Endodermal cell (in vitro differentiated cells): Measurements from ENCODE around the gene SLC9A7. TPM values are rescaled to one million over a fixed set of nuclear protein-coding genes. Genes with fewer than 3 reads are reported as not detected.

Experiments
- DNase-seq: peaks from one replicate; pipeline ENCODE4 v3.0.0-alpha.2; 2017
- H3K27ac ChIP-seq: 2 replicates; pipeline ENCODE4 v1.5.1; 2013; ENCODE audit warnings: mild to moderate bottlenecking, low read depth, low read length, moderate library complexity
- H3K27me3 ChIP-seq: 2 replicates; pipeline ENCODE4 v1.6.1; 2013; ENCODE audit warnings: mild to moderate bottlenecking, low read length, moderate library complexity; ENCODE audit not compliant: insufficient read depth, control insufficient read depth, poor library complexity, severe bottlenecking
- H3K36me3 ChIP-seq: 2 replicates; pipeline ENCODE4 v1.7.0; 2013; ENCODE audit warnings: mild to moderate bottlenecking, low read length, moderate library complexity; ENCODE audit not compliant: control insufficient read depth, insufficient read depth
- H3K4me1 ChIP-seq: one replicate; pipeline ENCODE4 v1.7.0; 2013; ENCODE audit warnings: low read length; ENCODE audit not compliant: control insufficient read depth, insufficient read depth
- H3K4me3 ChIP-seq: 2 replicates; pipeline ENCODE4 v1.5.1; 2013; ENCODE audit warnings: mild to moderate bottlenecking, low read length, moderate library complexity
- H3K9ac ChIP-seq: 2 replicates; pipeline ENCODE4 v1.6.1; 2013; ENCODE audit warnings: mild to moderate bottlenecking, low read length, moderate library complexity; ENCODE audit not compliant: poor library complexity, severe bottlenecking; ENCODE audit errors: extremely low read depth
- H3K9me3 ChIP-seq: 2 replicates; pipeline ENCODE4 v1.6.1; 2013; ENCODE audit warnings: mild to moderate bottlenecking, low read length, moderate library complexity; ENCODE audit not compliant: control insufficient read depth
- H3K27ac Mint-ChIP-seq: 2 replicates; pipeline ENCODE4 v1.8.0; 2020; ENCODE audit warnings: mixed read lengths
- H3K27me3 Mint-ChIP-seq: 2 replicates; pipeline ENCODE4 v1.8.0; 2021; ENCODE audit warnings: mild to moderate bottlenecking, mixed read lengths; ENCODE audit not compliant: insufficient read depth
- H3K36me3 Mint-ChIP-seq: 2 replicates; pipeline ENCODE4 v1.8.0; 2020; ENCODE audit warnings: low read depth, mixed read lengths
- H3K4me1 Mint-ChIP-seq: 2 replicates; pipeline ENCODE4 v1.8.0; 2020; ENCODE audit warnings: mixed read lengths
- H3K4me3 Mint-ChIP-seq: 2 replicates; pipeline ENCODE4 v1.8.0; 2020; ENCODE audit warnings: mild to moderate bottlenecking, moderate library complexity, mixed read lengths
- H3K9me3 Mint-ChIP-seq: 2 replicates; pipeline ENCODE4 v1.8.0; 2020; ENCODE audit warnings: mild to moderate bottlenecking, mixed read lengths
- CTCF ChIP-seq: fragments of 200-600 bp; sonication (generic); conservative IDR thresholded peaks from 2 replicates; pipeline ENCODE4 v1.5.0; 2021; ENCODE audit warnings: antibody characterized with exemption, mild to moderate bottlenecking
- WGBS, 2 experiments: methylation state at CpG; one replicate each; pipeline versions ENCODE4 v1.1.5 to v1.1.7; 2013; ENCODE audit warnings: missing lambda C conversion rate in 2 of 2, mixed read lengths in 1 of 2; ENCODE audit not compliant: insufficient coverage in 1 of 2, insufficient read length in 1 of 2; 5-methylcytosine and 5-hydroxymethylcytosine counted together
- total RNA-seq, 2 donors: library from RNA; stranded (reverse); fragmentation: NEBNext Ultra II Directional in 1 of 2; extraction: Animal tissue kit (Norgen Biotek cat#: 25700) in 1 of 2; gene quantifications; 2 replicates in 1 of 2; 3 replicates in 1 of 2; pipeline ENCODE4 v1.2.1, GENCODE V29; 2021

The SLC9A7 gene
- total RNA-seq, 2 donors from 2014 or later = 23.7 to 25.3 TPM

DNA sequence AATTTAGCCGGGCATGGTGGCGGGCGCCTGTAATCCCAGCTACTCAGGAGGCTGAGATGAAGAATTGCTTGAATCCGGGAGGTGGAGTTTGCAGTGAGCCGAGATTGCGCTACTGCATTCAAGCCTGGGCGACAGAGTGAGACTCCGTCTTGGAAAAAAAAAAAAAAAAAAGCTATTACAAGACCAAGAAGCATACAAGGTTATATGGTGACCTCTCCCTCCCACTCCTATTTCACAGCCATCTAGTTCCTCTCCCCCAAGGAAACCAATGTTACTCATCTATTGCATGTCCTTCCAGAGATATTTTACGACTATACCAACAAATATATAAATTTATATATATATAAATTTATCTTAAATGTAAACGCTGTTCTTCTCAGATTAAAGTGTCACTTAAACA is 3.2 kb downstream of the SLC9A7 start:
- peaks cover 12% of the 10 kb centered on the region for H3K4me1 Mint-ChIP-seq
- Histone ChIP-seq H3K9me3 (no peaks in the 10 kb centered on the region), H3K27ac (no peak overlapping the region), H3K27me3 (no peaks in the 10 kb centered on the region), H3K4me1 (no peaks in the 10 kb centered on the region), H3K4me3 (no peak overlapping the region), H3K9ac (no peak overlapping the region), H3K36me3 (peaks cover 3% of the 10 kb centered on the region)
- H3K27me3 Mint-ChIP-seq = no peaks in the 10 kb centered on the region
- WGBS, 2 experiments = 100% methylated on average over 8 of the region's 10 CpGs; no CpG with 5 or more reads in 1 of the 2 experiments
- peaks cover 7% of the 10 kb centered on the region for H3K36me3 Mint-ChIP-seq
- peaks cover 47% of the 10 kb centered on the region for H3K9me3 Mint-ChIP-seq
- no peak for DNase-seq
- H3K4me3 Mint-ChIP-seq = no peak overlapping the region
- TF ChIP-seq CTCF = no peak
- H3K27ac Mint-ChIP-seq = no peak overlapping the region

DNA sequence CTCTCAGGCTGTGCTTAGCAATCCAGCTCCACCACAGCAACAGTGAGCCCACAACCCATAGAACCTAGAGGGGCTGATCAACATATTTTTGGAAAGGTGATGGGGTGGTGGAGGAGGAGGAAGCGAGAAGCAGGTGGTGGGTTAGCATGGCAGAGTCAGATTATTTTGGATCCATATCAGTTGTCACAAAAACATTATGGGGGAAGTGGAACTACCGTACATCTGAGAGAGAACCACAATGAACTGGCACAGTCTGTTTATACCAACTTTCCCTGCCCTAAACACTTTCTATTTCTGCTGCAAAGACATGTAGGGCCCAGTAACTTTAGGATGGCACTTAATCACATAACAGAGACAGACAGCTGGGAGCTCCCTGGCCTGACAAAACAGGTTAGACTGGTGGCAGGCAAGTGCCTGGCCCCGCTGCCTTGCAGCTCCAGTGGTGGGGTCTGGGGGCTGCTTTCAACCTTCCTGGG is 4.3 kb downstream of the SLC9A7 start:
- WGBS, 2 experiments = 95 to 100% methylated on average over 1 to 3 of the region's 3 CpGs
- no peaks in the 10 kb centered on the region for H3K27me3 Mint-ChIP-seq

DNA sequence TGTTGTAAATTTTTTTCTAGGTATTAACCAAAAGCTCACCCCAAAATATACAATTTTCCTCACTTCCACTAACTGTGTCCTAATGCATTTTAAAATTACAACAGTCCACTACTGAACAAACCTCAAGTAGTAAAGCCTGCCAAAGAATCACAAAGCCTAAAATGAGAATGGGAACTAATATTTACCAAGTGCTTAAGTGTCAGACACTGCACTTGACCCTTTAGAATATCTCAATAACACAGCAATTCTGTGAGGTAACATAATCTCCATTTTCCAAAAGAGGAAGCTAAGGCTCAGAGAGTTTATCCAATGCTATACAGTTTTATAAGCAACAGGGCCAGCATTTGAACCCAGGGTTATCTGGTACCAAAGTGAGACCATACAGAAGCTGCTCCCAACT is 4.9 kb downstream of the SLC9A7 start:
- Histone ChIP-seq H3K27me3 (no peaks in the 10 kb centered on the region), H3K4me3 (no peak overlapping the region), H3K9ac (no peak overlapping the region), H3K27ac (no peak overlapping the region), H3K9me3 (no peaks in the 10 kb centered on the region), H3K36me3 (peaks cover 3% of the 10 kb centered on the region), H3K4me1 (no peaks in the 10 kb centered on the region)
- Mint-ChIP-seq H3K36me3 (peaks cover 7% of the 10 kb centered on the region), H3K9me3 (peaks cover 36% of the 10 kb centered on the region), H3K27ac (no peak overlapping the region), H3K4me3 (no peak overlapping the region), H3K4me1 (peaks cover 16% of the 10 kb centered on the region), H3K27me3 (no peaks in the 10 kb centered on the region)
- DNase-seq = no peak
- no peak for TF ChIP-seq CTCF

More for the DNA sequence above, 4.3 kb downstream of the SLC9A7 start:
- Histone ChIP-seq H3K4me1 (no peaks in the 10 kb centered on the region), H3K27me3 (no peaks in the 10 kb centered on the region), H3K27ac (no peak overlapping the region), H3K9ac (no peak overlapping the region), H3K9me3 (no peaks in the 10 kb centered on the region), H3K36me3 (peaks cover 3% of the 10 kb centered on the region), H3K4me3 (no peak overlapping the region)
- TF ChIP-seq CTCF = no peak
- peaks cover 38% of the 10 kb centered on the region for H3K9me3 Mint-ChIP-seq
- no peak for DNase-seq
- no peak overlapping the region for H3K4me3 Mint-ChIP-seq
- no peak overlapping the region for H3K27ac Mint-ChIP-seq
- H3K4me1 Mint-ChIP-seq = peaks cover 12% of the 10 kb centered on the region
- peaks cover 7% of the 10 kb centered on the region for H3K36me3 Mint-ChIP-seq
